Natural killer cell (primary cell): ENCODE data around the gene REM1. TPM values are rescaled to one million over a fixed set of nuclear protein-coding genes. Genes with fewer than 3 reads are reported as not detected.
"Not testable (repeated sequence)": the region's sequence is repeated elsewhere in the genome, so short reads cannot be mapped to it uniquely, and the experiment has no call there.

Experiments used
- ATAC-seq, 3 donors: fragments of 150-1000 bp in 2 of 3; fragments of 200-7000 bp in 1 of 3; cut with Tn5 transposase; 1 replicate in 1 of 3; 2 replicates in 2 of 3; pipeline ENCODE4 v1.10.0; 2021; ENCODE audit warnings: mild to moderate bottlenecking in 2 of 3, moderate library complexity in 2 of 3
- DNase-seq, 2 donors: peaks; one replicate each; pipeline versions ENCODE4 v3.0.0 to v3.0.0-alpha.2; 2013 to 2021; ENCODE audit warnings: mixed read lengths in 1 of 2
- H3K27ac ChIP-seq: one replicate; pipeline ENCODE4 v1.5.1; 2013; ENCODE audit warnings: mild to moderate bottlenecking, low read length
- H3K27me3 ChIP-seq: one replicate; pipeline ENCODE4 v1.6.1; 2013; ENCODE audit warnings: low read length; ENCODE audit not compliant: control insufficient read depth, insufficient read depth
- H3K36me3 ChIP-seq: one replicate; pipeline ENCODE4 v1.6.1; 2013; ENCODE audit warnings: low read length; ENCODE audit not compliant: control insufficient read depth, insufficient read depth
- H3K4me1 ChIP-seq: one replicate; pipeline ENCODE4 v1.6.1; 2013; ENCODE audit warnings: low read length; ENCODE audit not compliant: control insufficient read depth, insufficient read depth
- H3K4me3 ChIP-seq: one replicate; pipeline ENCODE4 v1.5.1; 2013; ENCODE audit warnings: low read length
- H3K9me3 ChIP-seq: one replicate; pipeline ENCODE4 v1.6.1; 2013; ENCODE audit warnings: low read length; ENCODE audit not compliant: control insufficient read depth, insufficient read depth
- H3K27ac Mint-ChIP-seq, 2 donors: one replicate each; pipeline ENCODE4 v1.8.0; 2022; ENCODE audit warnings: mild to moderate bottlenecking in 2 of 2, mixed read lengths in 2 of 2, moderate library complexity in 1 of 2
- H3K27me3 Mint-ChIP-seq, 2 donors: one replicate each; pipeline ENCODE4 v1.8.0; 2022; ENCODE audit warnings: low read depth in 2 of 2, mixed read lengths in 2 of 2
- H3K36me3 Mint-ChIP-seq: one replicate; pipeline ENCODE4 v1.8.0; 2022; ENCODE audit warnings: mixed read lengths
- H3K4me1 Mint-ChIP-seq, 2 donors: one replicate each; pipeline ENCODE4 v1.8.0; 2022; ENCODE audit warnings: mixed read lengths in 2 of 2
- H3K4me3 Mint-ChIP-seq: one replicate; pipeline ENCODE4 v1.8.0; 2022; ENCODE audit warnings: mild to moderate bottlenecking, moderate library complexity, mixed read lengths
- H3K9me3 Mint-ChIP-seq, 2 donors: one replicate each; pipeline ENCODE4 v1.8.0; 2022; ENCODE audit warnings: mixed read lengths in 2 of 2
- WGBS: methylation state at CpG from one replicate; pipeline ENCODE4 v1.1.7; 2013; ENCODE audit warnings: missing lambda C conversion rate; ENCODE audit not compliant: insufficient coverage; 5-methylcytosine and 5-hydroxymethylcytosine counted together
- intact Hi-C: fragments of 100-400 bp; cut with micrococcal nuclease; formaldehyde crosslinking; loops from one replicate; pipeline ENCODE4 v1.14.2; 2022
- total RNA-seq, 4 donors: library from RNA; stranded (reverse); fragments of 120-200 nt in 1 of 4; gene quantifications; one replicate each; pipeline versions ENCODE4 v1.2.3 to v1.2.4, GENCODE V29; 2013 to 2022
- TF ChIP-seq, protein P1 (sequence below): fragments of 200-600 bp; IDR thresholded peaks from one replicate; pipeline ENCODE4 v1.8.0; 2022; ENCODE audit warnings: antibody characterized with exemption

The REM1 gene
- total RNA-seq, 3 donors from 2014 or later (not counting 1 experiment from before 2014, with no cell fraction given): not detected

DNA sequence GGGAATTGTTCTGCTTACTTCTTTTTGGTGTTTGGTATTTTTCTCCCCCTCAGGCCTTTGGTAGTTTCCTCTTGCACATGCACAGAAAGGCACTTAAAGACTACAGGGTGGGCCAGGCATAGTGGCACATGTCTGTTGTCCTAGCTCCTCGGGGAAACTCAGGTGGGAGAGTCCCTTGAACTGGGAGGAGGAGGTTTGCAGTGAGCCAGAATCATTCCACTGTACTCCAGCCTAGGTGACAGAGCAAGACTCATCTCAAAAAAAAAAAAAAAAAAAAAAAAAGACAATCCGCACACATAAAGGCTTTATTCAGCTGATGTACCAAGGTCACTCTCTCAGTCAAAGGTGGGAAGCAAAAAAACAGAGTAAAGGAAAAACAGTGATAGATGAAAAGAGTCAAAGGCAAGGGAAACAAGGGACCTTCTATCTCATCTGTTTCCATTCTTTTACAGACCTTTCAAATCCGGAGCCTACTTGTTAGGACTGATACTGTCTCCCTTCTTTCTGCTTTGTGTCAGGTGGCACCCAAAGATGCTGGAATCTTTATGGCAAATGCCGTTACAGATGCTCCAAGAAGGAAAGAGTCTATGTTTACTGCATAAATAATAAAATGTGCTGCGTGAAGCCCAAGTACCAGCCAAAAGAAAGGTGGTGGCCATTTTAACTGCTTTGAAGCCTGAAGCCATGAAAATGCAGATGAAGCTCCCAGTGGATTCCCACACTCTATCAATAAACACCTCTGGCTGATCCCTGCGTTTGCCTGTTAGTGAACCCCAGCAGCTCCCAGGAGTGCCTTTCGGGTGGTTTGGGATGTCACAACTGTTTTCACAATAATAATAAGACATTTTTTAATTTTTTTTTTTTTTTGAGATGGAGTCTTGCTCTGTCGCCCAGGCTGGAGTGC is 25.3 kb upstream of the REM1 start:
- no peak overlapping the region for H3K4me3 Mint-ChIP-seq
- H3K4me3 ChIP-seq: no peak overlapping the region
- no peak for ATAC-seq
- H3K36me3 ChIP-seq: no peaks in the 10 kb centered on the region
- H3K4me1 Mint-ChIP-seq: no peaks in the 10 kb centered on the region
- no peaks in the 10 kb centered on the region for H3K27me3 ChIP-seq
- TF ChIP-seq, protein P1, sequence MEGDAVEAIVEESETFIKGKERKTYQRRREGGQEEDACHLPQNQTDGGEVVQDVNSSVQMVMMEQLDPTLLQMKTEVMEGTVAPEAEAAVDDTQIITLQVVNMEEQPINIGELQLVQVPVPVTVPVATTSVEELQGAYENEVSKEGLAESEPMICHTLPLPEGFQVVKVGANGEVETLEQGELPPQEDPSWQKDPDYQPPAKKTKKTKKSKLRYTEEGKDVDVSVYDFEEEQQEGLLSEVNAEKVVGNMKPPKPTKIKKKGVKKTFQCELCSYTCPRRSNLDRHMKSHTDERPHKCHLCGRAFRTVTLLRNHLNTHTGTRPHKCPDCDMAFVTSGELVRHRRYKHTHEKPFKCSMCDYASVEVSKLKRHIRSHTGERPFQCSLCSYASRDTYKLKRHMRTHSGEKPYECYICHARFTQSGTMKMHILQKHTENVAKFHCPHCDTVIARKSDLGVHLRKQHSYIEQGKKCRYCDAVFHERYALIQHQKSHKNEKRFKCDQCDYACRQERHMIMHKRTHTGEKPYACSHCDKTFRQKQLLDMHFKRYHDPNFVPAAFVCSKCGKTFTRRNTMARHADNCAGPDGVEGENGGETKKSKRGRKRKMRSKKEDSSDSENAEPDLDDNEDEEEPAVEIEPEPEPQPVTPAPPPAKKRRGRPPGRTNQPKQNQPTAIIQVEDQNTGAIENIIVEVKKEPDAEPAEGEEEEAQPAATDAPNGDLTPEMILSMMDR: no peak
- DNase-seq: no peak
- no peaks in the 10 kb centered on the region for H3K9me3 ChIP-seq
- intact Hi-C loops: no loop called here
- no peaks in the 10 kb centered on the region for H3K36me3 Mint-ChIP-seq
- H3K27ac Mint-ChIP-seq: no peak overlapping the region
- WGBS: 70% methylated on average over 7 of the region's 8 CpGs
- no peaks in the 10 kb centered on the region for H3K9me3 Mint-ChIP-seq
- H3K27me3 Mint-ChIP-seq: peaks cover 9 to 15% of the 10 kb centered on the region in 2 donors
- no peaks in the 10 kb centered on the region for H3K4me1 ChIP-seq
- H3K27ac ChIP-seq: no peak overlapping the region

DNA sequence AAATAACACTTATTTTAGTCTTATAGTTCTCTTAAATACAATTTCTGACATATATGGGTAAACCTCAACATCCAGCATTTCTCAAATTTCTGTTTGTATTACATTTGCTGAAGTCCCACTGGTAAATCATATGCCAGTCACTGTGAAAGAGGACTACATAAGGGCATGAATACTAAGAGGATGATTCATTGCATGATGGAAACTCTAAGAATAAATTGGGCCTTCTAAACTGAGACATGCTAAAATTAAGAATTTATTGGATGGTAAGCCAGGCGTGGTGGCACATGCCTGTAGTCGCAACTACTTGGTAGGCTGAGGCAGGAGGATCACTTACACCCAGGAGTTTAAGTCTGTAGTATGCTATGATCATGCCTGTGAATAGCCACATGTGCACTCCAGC is 22.5 kb upstream of the REM1 start:
- H3K4me1 ChIP-seq: no peaks in the 10 kb centered on the region
- intact Hi-C loops: no loop called here
- Mint-ChIP-seq H3K9me3 (no peaks in the 10 kb centered on the region), H3K4me1 (no peaks in the 10 kb centered on the region), H3K4me3 (no peak overlapping the region), H3K27ac (no peak overlapping the region), H3K36me3 (no peaks in the 10 kb centered on the region), H3K27me3 (peaks cover 5 to 15% of the 10 kb centered on the region in 2 donors)
- TF ChIP-seq, protein P1: no peak
- no peak overlapping the region for H3K4me3 ChIP-seq
- ATAC-seq (no peak), DNase-seq (no peak)
- H3K9me3 ChIP-seq: no peaks in the 10 kb centered on the region
- H3K36me3 ChIP-seq: no peaks in the 10 kb centered on the region
- H3K27ac ChIP-seq: no peak overlapping the region
- no peaks in the 10 kb centered on the region for H3K27me3 ChIP-seq
- 96% methylated on average over 2 of the region's 2 CpGs for WGBS

DNA sequence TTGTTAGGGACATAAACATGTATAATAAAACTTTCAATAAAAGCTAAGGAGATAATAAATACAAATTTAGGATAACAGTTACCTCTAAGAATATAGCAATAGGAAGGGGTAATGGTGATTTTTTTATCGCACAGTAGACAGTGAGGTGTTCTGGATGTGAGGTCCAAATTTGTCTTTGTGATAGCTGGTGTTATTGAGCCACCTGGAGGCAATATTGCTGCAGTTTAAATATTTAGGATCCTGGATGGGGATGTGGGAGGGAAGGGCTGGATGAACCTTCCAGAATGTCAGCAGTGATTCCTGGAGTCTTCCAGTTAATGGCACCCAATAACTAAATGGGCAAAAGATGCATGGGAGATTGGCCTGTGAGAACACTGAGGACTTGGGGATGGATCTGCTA is 20.7 kb upstream of the REM1 start:
- no peak overlapping the region for H3K27ac ChIP-seq
- H3K27me3 Mint-ChIP-seq: peaks cover 5 to 10% of the 10 kb centered on the region in 2 donors
- intact Hi-C loops: no loop called here
- H3K4me1 Mint-ChIP-seq: no peaks in the 10 kb centered on the region
- H3K9me3 Mint-ChIP-seq: no peaks in the 10 kb centered on the region
- TF ChIP-seq, protein P1: no peak
- no peaks in the 10 kb centered on the region for H3K36me3 Mint-ChIP-seq
- H3K27me3 ChIP-seq: peaks cover 2% of the 10 kb centered on the region
- H3K4me3 ChIP-seq: no peak overlapping the region
- ATAC-seq (no peak), DNase-seq (no peak)
- 100% methylated on average over 1 of the region's 1 CpG for WGBS
- H3K9me3 ChIP-seq: no peaks in the 10 kb centered on the region
- H3K27ac Mint-ChIP-seq: no peak overlapping the region
- no peaks in the 10 kb centered on the region for H3K36me3 ChIP-seq
- no peaks in the 10 kb centered on the region for H3K4me1 ChIP-seq
- H3K4me3 Mint-ChIP-seq: no peak overlapping the region

DNA sequence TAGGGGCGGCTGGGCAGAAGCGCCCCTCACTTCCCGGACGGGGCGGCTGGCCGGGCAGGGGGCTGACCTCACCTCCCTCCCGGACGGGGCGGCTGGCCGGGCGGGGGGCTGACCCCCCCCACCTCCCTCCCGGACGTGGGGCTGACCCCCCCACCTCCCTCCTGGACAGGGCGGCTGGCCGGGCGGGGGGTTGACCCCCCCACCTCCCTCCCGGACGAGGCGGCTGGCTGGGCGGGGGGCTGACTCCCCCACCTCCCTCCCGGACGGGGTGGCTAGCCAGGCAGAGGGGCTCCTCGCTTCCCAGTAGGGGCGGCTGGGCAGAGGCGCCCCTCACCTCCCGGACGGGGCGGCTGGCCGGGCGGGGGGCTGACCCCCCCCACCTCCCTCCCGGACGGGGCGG is 4.1 kb upstream of the REM1 start:
- peaks cover 18 to 25% of the 10 kb centered on the region in 2 donors for H3K27me3 Mint-ChIP-seq
- WGBS: 100% methylated on average over 7 of the region's 33 CpGs
- H3K27ac ChIP-seq, H3K4me3 Mint-ChIP-seq, H3K4me1 ChIP-seq, intact Hi-C loops, H3K36me3 Mint-ChIP-seq, H3K9me3 Mint-ChIP-seq, DNase-seq, ATAC-seq, H3K27me3 ChIP-seq, H3K4me1 Mint-ChIP-seq, H3K36me3 ChIP-seq, H3K27ac Mint-ChIP-seq, H3K9me3 ChIP-seq, H3K4me3 ChIP-seq: not testable (repeated sequence)
